Natural killer cell (primary cell): ENCODE data around the gene FAM184A. TPM values are rescaled to one million over a fixed set of nuclear protein-coding genes. Genes with fewer than 3 reads are reported as not detected.
"Not testable (repeated sequence)": the region's sequence is repeated elsewhere in the genome, so short reads cannot be mapped to it uniquely, and the experiment has no call there.

Experiments used
- ATAC-seq, 3 donors: fragments of 150-1000 bp in 2 of 3; fragments of 200-7000 bp in 1 of 3; cut with Tn5 transposase; 1 replicate in 1 of 3; 2 replicates in 2 of 3; pipeline ENCODE4 v1.10.0; 2021; ENCODE audit warnings: mild to moderate bottlenecking in 2 of 3, moderate library complexity in 2 of 3
- DNase-seq, 2 donors: peaks; one replicate each; pipeline versions ENCODE4 v3.0.0 to v3.0.0-alpha.2; 2013 to 2021; ENCODE audit warnings: mixed read lengths in 1 of 2
- H3K27ac ChIP-seq: one replicate; pipeline ENCODE4 v1.5.1; 2013; ENCODE audit warnings: mild to moderate bottlenecking, low read length
- H3K27me3 ChIP-seq: one replicate; pipeline ENCODE4 v1.6.1; 2013; ENCODE audit warnings: low read length; ENCODE audit not compliant: control insufficient read depth, insufficient read depth
- H3K36me3 ChIP-seq: one replicate; pipeline ENCODE4 v1.6.1; 2013; ENCODE audit warnings: low read length; ENCODE audit not compliant: control insufficient read depth, insufficient read depth
- H3K4me1 ChIP-seq: one replicate; pipeline ENCODE4 v1.6.1; 2013; ENCODE audit warnings: low read length; ENCODE audit not compliant: control insufficient read depth, insufficient read depth
- H3K4me3 ChIP-seq: one replicate; pipeline ENCODE4 v1.5.1; 2013; ENCODE audit warnings: low read length
- H3K9me3 ChIP-seq: one replicate; pipeline ENCODE4 v1.6.1; 2013; ENCODE audit warnings: low read length; ENCODE audit not compliant: control insufficient read depth, insufficient read depth
- H3K27ac Mint-ChIP-seq, 2 donors: one replicate each; pipeline ENCODE4 v1.8.0; 2022; ENCODE audit warnings: mild to moderate bottlenecking in 2 of 2, mixed read lengths in 2 of 2, moderate library complexity in 1 of 2
- H3K27me3 Mint-ChIP-seq, 2 donors: one replicate each; pipeline ENCODE4 v1.8.0; 2022; ENCODE audit warnings: low read depth in 2 of 2, mixed read lengths in 2 of 2
- H3K36me3 Mint-ChIP-seq: one replicate; pipeline ENCODE4 v1.8.0; 2022; ENCODE audit warnings: mixed read lengths
- H3K4me1 Mint-ChIP-seq, 2 donors: one replicate each; pipeline ENCODE4 v1.8.0; 2022; ENCODE audit warnings: mixed read lengths in 2 of 2
- H3K4me3 Mint-ChIP-seq: one replicate; pipeline ENCODE4 v1.8.0; 2022; ENCODE audit warnings: mild to moderate bottlenecking, moderate library complexity, mixed read lengths
- H3K9me3 Mint-ChIP-seq, 2 donors: one replicate each; pipeline ENCODE4 v1.8.0; 2022; ENCODE audit warnings: mixed read lengths in 2 of 2
- CTCF ChIP-seq: fragments of 200-600 bp; IDR thresholded peaks from one replicate; pipeline ENCODE4 v1.8.0; 2022; ENCODE audit warnings: antibody characterized with exemption
- WGBS: methylation state at CpG from one replicate; pipeline ENCODE4 v1.1.7; 2013; ENCODE audit warnings: missing lambda C conversion rate; ENCODE audit not compliant: insufficient coverage; 5-methylcytosine and 5-hydroxymethylcytosine counted together
- intact Hi-C: fragments of 100-400 bp; cut with micrococcal nuclease; formaldehyde crosslinking; loops from one replicate; pipeline ENCODE4 v1.14.2; 2022
- total RNA-seq, 4 donors: library from RNA; stranded (reverse); fragments of 120-200 nt in 1 of 4; gene quantifications; one replicate each; pipeline versions ENCODE4 v1.2.3 to v1.2.4, GENCODE V29; 2013 to 2022

The FAM184A gene
- total RNA-seq, 3 donors from 2014 or later (not counting 1 experiment from before 2014, with no cell fraction given), result 0.09 to 0.40 (median 0.20) TPM

GRCh38 chr6:119022796-119023195, 55.7 kb downstream of the FAM184A start:
- intact Hi-C loops, result no loop called here
- H3K27ac ChIP-seq, result no peak overlapping the region
- H3K27me3 Mint-ChIP-seq, result peaks cover 3 to 6% of the 10 kb centered on the region in 2 donors
- no peaks in the 10 kb centered on the region for H3K9me3 Mint-ChIP-seq
- WGBS, result 75% methylated on average over 4 of the region's 4 CpGs
- ATAC-seq (no peak), DNase-seq (no peak)
- H3K4me1 ChIP-seq, result no peaks in the 10 kb centered on the region
- H3K36me3 Mint-ChIP-seq, result no peaks in the 10 kb centered on the region
- no peaks in the 10 kb centered on the region for H3K36me3 ChIP-seq
- no peaks in the 10 kb centered on the region for H3K9me3 ChIP-seq
- H3K27ac Mint-ChIP-seq, result no peak overlapping the region
- H3K4me3 ChIP-seq, result no peak overlapping the region
- H3K27me3 ChIP-seq, result no peaks in the 10 kb centered on the region
- H3K4me3 Mint-ChIP-seq, result no peak overlapping the region
- TF ChIP-seq CTCF, result no peak
- H3K4me1 Mint-ChIP-seq, result no peaks in the 10 kb centered on the region

GRCh38 chr6:119020597-119021561, 57.6 kb downstream of the FAM184A start:
- H3K4me3 ChIP-seq, result no peak overlapping the region
- no peak overlapping the region for H3K27ac Mint-ChIP-seq
- no peaks in the 10 kb centered on the region for H3K4me1 Mint-ChIP-seq
- H3K27ac ChIP-seq, result no peak overlapping the region
- 82% methylated on average over 1 of the region's 2 CpGs for WGBS
- no peaks in the 10 kb centered on the region for H3K4me1 ChIP-seq
- no peaks in the 10 kb centered on the region for H3K27me3 ChIP-seq
- peak in 1 of 3 donors; percentile 44 for ATAC-seq
- DNase-seq, result no peak
- no peaks in the 10 kb centered on the region for H3K36me3 Mint-ChIP-seq
- H3K9me3 Mint-ChIP-seq, result no peaks in the 10 kb centered on the region
- intact Hi-C loops, result no loop called here
- TF ChIP-seq CTCF, result no peak
- H3K36me3 ChIP-seq, result no peaks in the 10 kb centered on the region
- H3K4me3 Mint-ChIP-seq, result no peak overlapping the region
- no peaks in the 10 kb centered on the region for H3K9me3 ChIP-seq
- H3K27me3 Mint-ChIP-seq, result peaks cover 0 to 3% of the 10 kb centered on the region in 2 donors

GRCh38 chr6:119015165-119015564, 63.3 kb downstream of the FAM184A start:
- H3K27me3 Mint-ChIP-seq, H3K27ac Mint-ChIP-seq, ATAC-seq, H3K36me3 ChIP-seq, H3K4me1 Mint-ChIP-seq, H3K9me3 ChIP-seq, H3K27me3 ChIP-seq, H3K4me3 Mint-ChIP-seq, H3K4me3 ChIP-seq, intact Hi-C loops, H3K4me1 ChIP-seq, H3K27ac ChIP-seq, DNase-seq, H3K9me3 Mint-ChIP-seq, H3K36me3 Mint-ChIP-seq: not testable (repeated sequence)
- 98% methylated on average over 22 of the region's 22 CpGs for WGBS

- 95% methylated on average over 1 of the region's 1 CpG for WGBS
- intact Hi-C loops, result no loop called here
- no peaks in the 10 kb centered on the region for H3K4me1 Mint-ChIP-seq
- Histone ChIP-seq H3K9me3 (no peaks in the 10 kb centered on the region), H3K27ac (no peak overlapping the region), H3K4me3 (no peak overlapping the region), H3K27me3 (no peaks in the 10 kb centered on the region), H3K36me3 (no peaks in the 10 kb centered on the region), H3K4me1 (no peaks in the 10 kb centered on the region)
- peaks cover 0 to 4% of the 10 kb centered on the region in 2 donors for H3K27me3 Mint-ChIP-seq
- no peaks in the 10 kb centered on the region for H3K36me3 Mint-ChIP-seq
- no peak for TF ChIP-seq CTCF
- no peak overlapping the region for H3K27ac Mint-ChIP-seq
- ATAC-seq (no peak), DNase-seq (no peak)
- no peaks in the 10 kb centered on the region for H3K9me3 Mint-ChIP-seq
- H3K4me3 Mint-ChIP-seq, result no peak overlapping the region
Observed at GRCh38 chr6:119012521-119012920, 65.9 kb downstream of the FAM184A start.

- H3K27ac Mint-ChIP-seq, H3K4me1 ChIP-seq, H3K9me3 ChIP-seq, ATAC-seq, DNase-seq, H3K4me3 Mint-ChIP-seq, H3K36me3 Mint-ChIP-seq, H3K4me1 Mint-ChIP-seq, H3K27me3 Mint-ChIP-seq, H3K36me3 ChIP-seq, H3K27ac ChIP-seq, H3K9me3 Mint-ChIP-seq, H3K4me3 ChIP-seq, H3K27me3 ChIP-seq, intact Hi-C loops: not testable (repeated sequence)
- 100% methylated on average over 2 of the region's 3 CpGs for WGBS
Observed at GRCh38 chr6:119009266-119009665, 69.2 kb downstream of the FAM184A start.
